GM12874 (cell line): ENCODE measurements around the gene CARD14.

Source experiments
- TF ChIP-seq, protein P1 (sequence below): IDR thresholded peaks from 2 replicates; pipeline ENCODE4 v1.5.1; 2011; ENCODE audit warnings: low read depth, mild to moderate bottlenecking, control low read depth, low read length, moderate library complexity; ENCODE audit not compliant: insufficient read depth

Gene CARD14

DNA sequence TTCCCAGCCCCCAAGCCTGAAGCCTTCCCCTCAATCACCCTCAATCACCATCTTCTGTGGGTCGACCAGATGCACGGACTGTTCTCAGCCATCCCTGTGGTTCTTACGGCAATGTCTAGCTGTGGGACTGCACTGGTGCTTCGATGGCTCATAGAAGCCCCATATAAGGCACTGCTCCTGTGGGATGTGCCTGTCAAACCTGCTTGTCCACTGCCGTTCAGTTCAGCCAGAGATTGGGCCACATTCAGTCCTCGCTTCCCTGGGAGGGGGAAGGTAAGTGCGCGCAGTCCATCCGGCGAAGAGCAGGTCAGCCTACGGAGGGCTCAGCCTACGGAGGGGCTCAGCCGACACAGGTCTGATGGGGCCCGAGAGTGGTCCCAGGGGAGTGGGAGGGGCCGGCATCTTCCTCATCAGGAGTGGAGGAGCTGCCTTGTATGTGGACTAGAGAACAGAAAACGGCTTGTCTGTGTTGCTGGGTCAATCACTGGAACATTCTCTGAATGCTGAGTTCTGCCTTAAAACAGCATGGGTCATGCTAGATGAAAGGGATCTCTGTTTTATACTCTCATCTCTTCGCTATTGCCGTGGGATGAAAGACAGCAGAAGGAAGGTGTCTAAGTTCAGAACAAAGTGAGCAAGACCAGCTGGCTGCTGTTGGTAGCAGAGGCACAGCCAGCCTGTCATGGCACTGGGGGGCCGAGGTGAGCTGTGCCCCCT, at the start of gene CARD14:
Gene CARD14 (plus strand): TSS at position 247 of the 717 bp plus-strand sequence. CDS start 11,409 bp downstream, outside the sequence.
- TF ChIP-seq, protein P1, sequence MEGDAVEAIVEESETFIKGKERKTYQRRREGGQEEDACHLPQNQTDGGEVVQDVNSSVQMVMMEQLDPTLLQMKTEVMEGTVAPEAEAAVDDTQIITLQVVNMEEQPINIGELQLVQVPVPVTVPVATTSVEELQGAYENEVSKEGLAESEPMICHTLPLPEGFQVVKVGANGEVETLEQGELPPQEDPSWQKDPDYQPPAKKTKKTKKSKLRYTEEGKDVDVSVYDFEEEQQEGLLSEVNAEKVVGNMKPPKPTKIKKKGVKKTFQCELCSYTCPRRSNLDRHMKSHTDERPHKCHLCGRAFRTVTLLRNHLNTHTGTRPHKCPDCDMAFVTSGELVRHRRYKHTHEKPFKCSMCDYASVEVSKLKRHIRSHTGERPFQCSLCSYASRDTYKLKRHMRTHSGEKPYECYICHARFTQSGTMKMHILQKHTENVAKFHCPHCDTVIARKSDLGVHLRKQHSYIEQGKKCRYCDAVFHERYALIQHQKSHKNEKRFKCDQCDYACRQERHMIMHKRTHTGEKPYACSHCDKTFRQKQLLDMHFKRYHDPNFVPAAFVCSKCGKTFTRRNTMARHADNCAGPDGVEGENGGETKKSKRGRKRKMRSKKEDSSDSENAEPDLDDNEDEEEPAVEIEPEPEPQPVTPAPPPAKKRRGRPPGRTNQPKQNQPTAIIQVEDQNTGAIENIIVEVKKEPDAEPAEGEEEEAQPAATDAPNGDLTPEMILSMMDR: no peak

DNA sequence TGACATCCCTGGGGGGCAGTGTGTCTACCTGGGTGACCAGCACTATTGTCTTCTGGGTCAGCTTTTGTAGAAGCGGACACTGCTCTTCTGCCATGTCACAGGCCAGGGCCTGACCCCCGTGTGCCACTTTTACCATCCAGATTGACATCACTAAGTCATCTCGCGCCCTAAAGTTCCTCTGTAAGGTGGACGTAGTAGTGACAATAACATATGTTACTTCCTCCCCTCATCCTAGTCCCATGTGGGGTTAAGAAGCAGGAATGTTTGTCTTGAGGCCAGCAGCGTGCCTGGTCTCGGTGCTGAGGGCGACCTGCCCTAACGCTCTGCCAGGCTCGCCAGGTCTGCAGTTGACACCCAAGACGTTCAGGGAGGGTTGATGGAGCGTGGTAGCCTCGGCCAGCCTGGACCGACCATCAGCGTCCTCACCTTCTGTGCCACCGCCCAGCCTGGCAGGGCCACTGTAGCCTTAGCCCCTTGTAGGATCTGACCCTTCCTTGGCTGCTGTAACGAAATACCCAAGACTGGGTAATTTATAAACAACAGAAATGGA, 47.7 kb upstream of the CARD14 start:
- TF ChIP-seq, protein P1: no peak

DNA sequence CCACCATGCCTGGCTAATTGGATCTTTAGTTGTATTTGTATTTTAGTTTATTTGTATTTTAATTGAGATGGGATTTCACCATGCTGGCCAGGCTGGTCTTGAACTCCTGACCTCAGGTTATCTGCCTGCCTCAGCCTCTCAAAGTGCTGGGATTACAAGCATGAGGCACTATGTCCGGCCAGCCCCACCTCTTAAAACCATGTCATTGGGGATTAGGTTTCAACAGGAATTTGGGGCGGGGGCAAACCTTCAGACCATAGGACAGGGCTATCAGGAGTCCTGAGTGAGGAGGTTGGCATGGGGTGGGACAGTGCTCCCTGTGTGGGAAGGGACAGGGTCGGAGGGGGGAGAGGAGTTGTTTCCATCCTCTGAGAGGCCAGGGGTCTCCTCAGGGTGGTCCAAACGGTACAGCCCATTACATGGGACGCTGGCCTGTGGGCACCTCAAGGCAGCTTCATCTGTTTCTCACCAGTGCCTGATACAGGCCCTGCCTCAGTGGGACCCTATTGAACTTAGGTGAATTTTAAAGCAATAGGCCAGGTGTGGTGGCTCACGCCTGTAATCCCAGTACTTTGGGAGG, 46.8 kb upstream of the CARD14 start:
- TF ChIP-seq, protein P1: no peak

DNA sequence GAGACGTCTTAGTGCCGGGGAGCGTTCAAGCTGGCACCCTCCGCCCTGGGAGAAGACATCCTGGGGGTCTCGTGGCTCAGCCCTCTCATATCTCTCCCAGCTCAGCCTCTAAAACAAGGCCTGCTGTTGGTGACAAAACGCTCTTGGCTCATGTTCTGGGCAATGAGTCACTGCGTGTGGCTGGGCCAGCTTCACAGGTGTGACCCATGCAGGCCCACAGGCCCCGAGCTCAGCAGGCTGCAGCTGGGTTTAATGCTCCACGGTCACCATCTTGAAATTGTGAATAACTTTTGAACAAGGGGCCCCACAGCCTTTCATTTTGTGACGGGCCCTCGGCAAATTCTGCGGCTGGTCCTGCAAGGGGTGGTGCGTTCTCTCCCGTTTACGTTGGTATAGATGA, 46.0 kb upstream of the CARD14 start:
- TF ChIP-seq, protein P1: no peak

DNA sequence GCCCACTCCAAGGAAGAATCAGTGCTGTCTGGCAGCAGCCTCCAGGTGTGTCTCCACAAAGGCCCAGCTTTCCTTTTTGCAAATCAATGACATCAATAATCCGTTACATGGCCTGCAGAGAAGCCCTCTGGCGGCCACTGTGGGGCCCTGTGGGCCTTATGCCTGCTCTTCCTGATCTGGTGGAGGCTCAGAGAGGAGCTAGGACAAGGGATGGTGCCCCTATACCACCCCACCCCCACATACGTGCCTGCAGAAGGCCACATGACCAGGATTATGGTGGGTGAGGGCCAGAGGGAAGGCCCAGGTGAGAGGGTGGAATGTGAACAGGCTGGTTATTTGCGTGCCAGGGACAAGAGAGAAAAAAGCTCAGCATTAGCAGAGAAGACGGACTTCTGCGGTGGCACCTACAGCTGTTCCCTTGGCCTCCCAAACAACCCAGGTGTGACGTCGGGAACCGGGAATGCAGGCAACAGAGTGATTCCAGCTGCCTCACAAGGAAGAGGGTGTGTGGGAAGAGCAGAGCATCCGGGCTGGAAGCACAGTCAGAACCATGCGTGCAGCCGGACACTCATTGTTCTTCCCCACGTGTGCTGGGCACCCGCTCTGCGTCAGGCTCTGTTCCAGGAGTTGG, 45.4 kb upstream of the CARD14 start:
- TF ChIP-seq, protein P1: peak; percentile 47; the same call in 1 of the 2 replicates

DNA sequence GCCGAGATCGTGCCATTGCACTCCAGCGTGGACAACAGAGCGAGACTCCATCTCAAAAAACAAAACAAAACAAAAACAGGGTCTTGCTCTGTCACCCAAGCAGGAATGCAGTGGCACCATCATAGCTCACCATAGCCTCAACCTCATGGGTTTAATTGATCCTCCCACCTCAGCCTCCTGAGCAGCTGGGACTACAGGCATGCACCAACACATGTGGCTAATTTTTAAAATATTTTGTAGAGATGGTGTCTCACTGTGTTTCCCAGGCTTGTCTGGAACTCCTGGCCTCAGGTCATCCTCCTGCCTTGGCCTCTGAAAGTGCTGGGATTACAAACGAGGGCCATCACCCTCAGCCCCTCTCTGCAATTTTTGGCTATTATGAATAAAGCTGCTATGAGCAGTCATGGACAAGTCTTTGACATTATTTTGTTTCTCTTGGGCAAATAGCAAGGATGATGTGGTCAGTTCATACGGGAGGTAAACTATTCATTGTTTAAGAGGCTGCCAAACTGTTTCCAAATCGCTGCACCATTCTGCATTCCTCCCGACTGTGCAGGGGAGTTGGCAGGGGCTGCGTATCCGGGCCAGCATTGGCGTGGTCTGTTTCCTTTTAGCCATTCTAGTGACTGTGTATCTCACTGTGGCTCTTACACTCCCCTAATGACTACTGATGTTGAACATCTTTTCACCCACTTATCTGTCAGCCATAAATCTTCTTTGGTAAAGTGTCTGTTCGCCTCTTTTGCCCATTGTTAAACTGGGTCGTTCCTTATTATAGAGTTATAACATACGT, 44.0 kb upstream of the CARD14 start:
- TF ChIP-seq, protein P1: no peak

DNA sequence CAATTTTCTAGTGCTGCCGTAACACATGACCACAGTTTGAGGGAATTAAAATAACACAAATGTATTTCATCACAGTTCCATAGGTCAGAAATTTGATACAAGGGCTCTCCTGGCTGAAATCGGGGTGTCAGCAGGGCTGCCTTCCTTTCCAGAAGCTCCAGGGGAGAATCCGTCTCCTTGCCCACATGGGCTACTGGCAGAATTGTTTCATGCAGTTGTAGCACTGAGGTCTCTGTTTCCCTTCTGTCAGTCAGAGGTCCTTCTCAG, 43.4 kb upstream of the CARD14 start:
- TF ChIP-seq, protein P1: no peak
